ENCODE data around the gene TENT5A. TPM values are rescaled to one million over a fixed set of nuclear protein-coding genes. Genes with fewer than 3 reads are reported as not detected.

The TENT5A gene
- total RNA-seq: 9.2 and 15.0 TPM in 2 replicates

GRCh38 chr6:81752084-81752920 lies at the start of gene TENT5A:
TSS of gene TENT5A (minus strand) at chr6:81752681. CDS start at chr6:81752141, 540 bp downstream.
- FAIRE-seq: no peak
- DNase-seq (ENCODE audit: low read depth): peak; percentile 82
- H3K27me3 ChIP-seq (ENCODE audit: control insufficient read depth, insufficient read depth, low read length): no peaks in the 10 kb centered on the region
- H3K36me3 ChIP-seq (ENCODE audit: control insufficient read depth, insufficient read depth, low read length): no peaks in the 10 kb centered on the region
- TF ChIP-seq CTCF (IDR thresholded peaks at IDR 0.05; ENCODE audit: insufficient read depth, low read length, severe bottlenecking): peak; percentile 11
- H3K4me3 ChIP-seq (ENCODE audit: low read depth, low read length): peak within 1 kb of the TSS; percentile 89

GRCh38 chr6:81801489-81801888 lies 49.0 kb upstream of the TENT5A start:
- no peak for TF ChIP-seq CTCF (IDR thresholded peaks at IDR 0.05; ENCODE audit: insufficient read depth, low read length, severe bottlenecking)
- H3K36me3 ChIP-seq (ENCODE audit: control insufficient read depth, insufficient read depth, low read length): no peaks in the 10 kb centered on the region
- no peak for FAIRE-seq
- DNase-seq (ENCODE audit: low read depth): no peak
- H3K4me3 ChIP-seq (ENCODE audit: low read depth, low read length): no peak overlapping the region
- no peaks in the 10 kb centered on the region for H3K27me3 ChIP-seq (ENCODE audit: control insufficient read depth, insufficient read depth, low read length)

GRCh38 chr6:81800666-81801065 lies 48.2 kb upstream of the TENT5A start:
- no peak for TF ChIP-seq CTCF (IDR thresholded peaks at IDR 0.05; ENCODE audit: insufficient read depth, low read length, severe bottlenecking)
- DNase-seq (ENCODE audit: low read depth): no peak
- FAIRE-seq: no peak

GRCh38 chr6:81799323-81799722 lies 46.8 kb upstream of the TENT5A start:
- no peak for DNase-seq (ENCODE audit: low read depth)
- no peaks in the 10 kb centered on the region for H3K36me3 ChIP-seq (ENCODE audit: control insufficient read depth, insufficient read depth, low read length)
- no peak for FAIRE-seq
- no peak overlapping the region for H3K4me3 ChIP-seq (ENCODE audit: low read depth, low read length)
- H3K27me3 ChIP-seq (ENCODE audit: control insufficient read depth, insufficient read depth, low read length): no peaks in the 10 kb centered on the region
- no peak for TF ChIP-seq CTCF (IDR thresholded peaks at IDR 0.05; ENCODE audit: insufficient read depth, low read length, severe bottlenecking)

More at GRCh38 chr6:81800666-81801065, 48.2 kb upstream of the TENT5A start:
- Histone ChIP-seq H3K36me3 (ENCODE audit: control insufficient read depth, insufficient read depth, low read length) (no peaks in the 10 kb centered on the region), H3K4me3 (ENCODE audit: low read depth, low read length) (no peak overlapping the region), H3K27me3 (ENCODE audit: control insufficient read depth, insufficient read depth, low read length) (no peaks in the 10 kb centered on the region)

GRCh38 chr6:81797591-81797990 lies 45.1 kb upstream of the TENT5A start:
- DNase-seq (ENCODE audit: low read depth) (no peak), FAIRE-seq (no peak)
- no peak for TF ChIP-seq CTCF (IDR thresholded peaks at IDR 0.05; ENCODE audit: insufficient read depth, low read length, severe bottlenecking)
- Histone ChIP-seq H3K36me3 (ENCODE audit: control insufficient read depth, insufficient read depth, low read length) (no peaks in the 10 kb centered on the region), H3K27me3 (ENCODE audit: control insufficient read depth, insufficient read depth, low read length) (no peaks in the 10 kb centered on the region), H3K4me3 (ENCODE audit: low read depth, low read length) (no peak overlapping the region)
